HCT116 (cell line): Measurements from ENCODE around the gene CDH13.

ENCODE experiments used
- POLR2A ChIP-seq: IDR thresholded peaks from 2 replicates; pipeline ENCODE4 v1.7.0; 2011; ENCODE audit warnings: borderline replicate concordance; ENCODE audit not compliant: insufficient read depth, insufficient read length; ENCODE audit errors: extremely low read depth
- SP1 ChIP-seq: IDR thresholded peaks from 2 replicates; pipeline ENCODE4 v1.6.1; 2012; ENCODE audit warnings: low read depth
- YY1 ChIP-seq: IDR thresholded peaks from 2 replicates; pipeline ENCODE4 v1.6.1; 2011; ENCODE audit warnings: low read length, low read depth, moderate library complexity, mild to moderate bottlenecking; ENCODE audit not compliant: insufficient replicate concordance; ENCODE audit errors: extremely low read depth
- TF ChIP-seq, protein P1 (sequence below), 3 experiments: fragments of 200-600 bp in 1 of 3; sonication (generic) in 1 of 3; IDR thresholded peaks in 2 of 3; conservative IDR thresholded peaks in 1 of 3; 2 replicates each; pipeline ENCODE4 v1.5.1; 2012 to 2017; ENCODE audit warnings: low read depth in 2 of 3, low read length in 2 of 3, antibody characterized with exemption in 1 of 3, borderline replicate concordance in 1 of 3, control low read depth in 1 of 3, mild to moderate bottlenecking in 1 of 3, mixed read lengths in 1 of 3, mixed run types in 1 of 3, moderate library complexity in 1 of 3; ENCODE audit not compliant: insufficient read depth in 1 of 3

DNA sequence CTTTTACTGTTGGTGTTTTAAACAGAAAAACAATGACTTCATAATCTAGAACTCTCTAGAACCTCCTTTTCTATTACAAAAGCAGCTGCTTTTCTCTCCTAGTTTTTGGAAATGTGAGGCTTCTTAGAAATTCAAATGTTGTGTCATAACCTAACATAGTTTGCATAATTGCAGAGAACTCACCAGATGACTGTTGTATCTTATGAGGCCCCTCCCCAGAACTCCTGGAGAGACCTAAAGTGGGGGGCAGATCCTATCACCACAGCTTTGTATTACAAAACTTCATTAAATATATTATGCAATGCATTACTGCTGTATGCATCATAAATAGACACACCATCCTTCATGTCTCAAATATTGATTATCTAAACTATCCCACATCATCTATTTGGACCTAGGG lies 642.3 kb downstream of the CDH13 start:
- no peak for TF ChIP-seq POLR2A
- no peak for TF ChIP-seq YY1
- TF ChIP-seq, protein P1, sequence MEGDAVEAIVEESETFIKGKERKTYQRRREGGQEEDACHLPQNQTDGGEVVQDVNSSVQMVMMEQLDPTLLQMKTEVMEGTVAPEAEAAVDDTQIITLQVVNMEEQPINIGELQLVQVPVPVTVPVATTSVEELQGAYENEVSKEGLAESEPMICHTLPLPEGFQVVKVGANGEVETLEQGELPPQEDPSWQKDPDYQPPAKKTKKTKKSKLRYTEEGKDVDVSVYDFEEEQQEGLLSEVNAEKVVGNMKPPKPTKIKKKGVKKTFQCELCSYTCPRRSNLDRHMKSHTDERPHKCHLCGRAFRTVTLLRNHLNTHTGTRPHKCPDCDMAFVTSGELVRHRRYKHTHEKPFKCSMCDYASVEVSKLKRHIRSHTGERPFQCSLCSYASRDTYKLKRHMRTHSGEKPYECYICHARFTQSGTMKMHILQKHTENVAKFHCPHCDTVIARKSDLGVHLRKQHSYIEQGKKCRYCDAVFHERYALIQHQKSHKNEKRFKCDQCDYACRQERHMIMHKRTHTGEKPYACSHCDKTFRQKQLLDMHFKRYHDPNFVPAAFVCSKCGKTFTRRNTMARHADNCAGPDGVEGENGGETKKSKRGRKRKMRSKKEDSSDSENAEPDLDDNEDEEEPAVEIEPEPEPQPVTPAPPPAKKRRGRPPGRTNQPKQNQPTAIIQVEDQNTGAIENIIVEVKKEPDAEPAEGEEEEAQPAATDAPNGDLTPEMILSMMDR (IDR thresholded peaks at IDR 0.05 in 2 of 3, conservative IDR thresholded peaks at IDR 0.05 in 1 of 3; ENCODE audit: borderline replicate concordance in 1 of 3, insufficient read depth in 1 of 3, low read depth in 2 of 3, low read length in 2 of 3): no peak
- no peak for TF ChIP-seq SP1
